H1 (cell line): Measurements from ENCODE around the gene IL26. TPM values are rescaled to one million over a fixed set of nuclear protein-coding genes. Genes with fewer than 3 reads are reported as not detected.

ENCODE experiments used
- CTCF ChIA-PET: fragments of 300-600 bp; sonication (Branson Sonifier 250); formaldehyde crosslinking; loops from one replicate; lab custom pipeline; 2021; ENCODE audit not compliant: partially characterized antibody; lab: Charles Lee
- POLR2A ChIA-PET: fragments of 300-600 bp; sonication (Branson Sonifier 250); formaldehyde crosslinking; loops from one replicate; lab custom pipeline; 2021; ENCODE audit warnings: inconsistent platforms; ENCODE audit not compliant: partially characterized antibody; lab: Charles Lee
- DNase-seq, 2 experiments: peaks; one replicate each; pipeline versions ENCODE4 v3.0.0 to v3.0.0-alpha.2; 2010 to 2022; ENCODE audit warnings: low spot score in 2 of 2, low read depth in 1 of 2, mixed read lengths in 1 of 2
- FAIRE-seq: peaks from 2 replicates; lab custom pipeline; 2011; peaks lifted over from hg19 to GRCh38; lab: Jason Lieb, UNC
- H2AFZ ChIP-seq: 2 replicates; pipeline ENCODE4 v1.8.1; 2012; ENCODE audit warnings: low read length, inconsistent platforms
- H2AK5ac ChIP-seq: 2 replicates; pipeline ENCODE4 v1.6.1; 2013; ENCODE audit warnings: low read depth, low read length
- H2BK120ac ChIP-seq: replicated peaks from 2 replicates; pipeline ENCODE3; 2013; ENCODE audit warnings: low read depth, low read length, inconsistent platforms
- H2BK12ac ChIP-seq: 2 replicates; pipeline ENCODE4 v1.6.1; 2013; ENCODE audit warnings: low read depth, low read length
- H2BK15ac ChIP-seq: 2 replicates; pipeline ENCODE4 v1.6.1; 2013; ENCODE audit warnings: low read length
- H2BK20ac ChIP-seq: 2 replicates; pipeline ENCODE4 v1.6.1; 2013; ENCODE audit warnings: low read length
- H2BK5ac ChIP-seq: 2 replicates; pipeline ENCODE4 v1.6.1; 2013; ENCODE audit warnings: low read depth, low read length
- H3K14ac ChIP-seq: 2 replicates; pipeline ENCODE4 v1.6.1; 2013; ENCODE audit warnings: inconsistent platforms; ENCODE audit not compliant: insufficient read length
- H3K18ac ChIP-seq: 2 replicates; pipeline ENCODE4 v1.6.1; 2013; ENCODE audit warnings: low read length; ENCODE audit errors: extremely low read depth
- H3K23ac ChIP-seq: 2 replicates; pipeline ENCODE4 v1.6.1; 2013; ENCODE audit warnings: inconsistent platforms; ENCODE audit not compliant: insufficient read length
- H3K23me2 ChIP-seq: 2 replicates; pipeline ENCODE4 v1.6.1; 2013; ENCODE audit warnings: low read depth, low read length
- H3K27ac ChIP-seq: 2 replicates; pipeline ENCODE4 v1.6.1; 2011; ENCODE audit warnings: low read depth, low read length, inconsistent platforms
- H3K27me3 ChIP-seq, 4 experiments: replicated peaks in 1 of 4; 1 replicate in 1 of 4; 2 replicates in 3 of 4; pipeline versions ENCODE4 v1.6.1 to v1.8.1; 2011 to 2013; ENCODE audit warnings: low read length in 3 of 4, mild to moderate bottlenecking in 3 of 4, inconsistent platforms in 2 of 4, mixed read lengths in 2 of 4, moderate library complexity in 1 of 4; ENCODE audit not compliant: control insufficient read depth in 3 of 4, insufficient read depth in 3 of 4; ENCODE audit errors: extremely low read depth in 1 of 4
- H3K36me3 ChIP-seq, 4 experiments: 2 replicates each; pipeline versions ENCODE4 v1.6.1 to v1.8.1; 2011 to 2013; ENCODE audit warnings: mild to moderate bottlenecking in 4 of 4, low read length in 3 of 4, moderate library complexity in 2 of 4, control low read depth in 1 of 4, inconsistent platforms in 1 of 4; ENCODE audit not compliant: insufficient read depth in 4 of 4, control insufficient read depth in 2 of 4
- H3K4ac ChIP-seq: replicated peaks from 2 replicates; pipeline ENCODE3; 2013; ENCODE audit warnings: low read length, low read depth, mixed read lengths, inconsistent platforms; ENCODE audit not compliant: insufficient read length
- H3K4me1 ChIP-seq, 4 experiments: replicated peaks in 1 of 4; 1 replicate in 1 of 4; 2 replicates in 3 of 4; pipeline versions ENCODE4 v1.6.1 to v1.8.1; 2011 to 2013; ENCODE audit warnings: low read length in 3 of 4, inconsistent platforms in 2 of 4, mixed read lengths in 1 of 4; ENCODE audit not compliant: insufficient read depth in 4 of 4, control insufficient read depth in 3 of 4
- H3K4me2 ChIP-seq, 2 experiments: 2 replicates each; pipeline versions ENCODE4 v1.6.1 to v1.8.1; 2011 to 2013; ENCODE audit warnings: low read depth in 2 of 2, low read length in 2 of 2, control low read depth in 1 of 2, inconsistent platforms in 1 of 2, mild to moderate bottlenecking in 1 of 2; ENCODE audit not compliant: insufficient read depth in 1 of 2
- H3K4me3 ChIP-seq, 4 experiments: fragments of 200-600, 300-600 bp in 1 of 4; sonication (generic), shearing (Covaris generic), sonication (Bioruptor Twin) in 1 of 4; 2 replicates each; pipeline versions ENCODE4 v1.5.1 to v1.8.1; 2011 to 2016; ENCODE audit warnings: low read length in 4 of 4, low read depth in 3 of 4, control low read depth in 2 of 4, inconsistent platforms in 2 of 4, mild to moderate bottlenecking in 2 of 4, mixed read lengths in 1 of 4, moderate library complexity in 1 of 4; ENCODE audit not compliant: insufficient read depth in 2 of 4; ENCODE audit errors: extremely low read depth in 1 of 4
- H3K56ac ChIP-seq: replicated peaks from 2 replicates; pipeline ENCODE3; 2013; ENCODE audit warnings: low read depth, mild to moderate bottlenecking, mixed read lengths, low read length, inconsistent platforms; ENCODE audit not compliant: insufficient read length
- H3K79me1 ChIP-seq: 2 replicates; pipeline ENCODE4 v1.6.1; 2013; ENCODE audit warnings: low read depth, low read length, control low read depth
- H3K79me2 ChIP-seq, 2 experiments: 2 replicates each; pipeline versions ENCODE4 v1.6.1 to v1.8.1; 2012 to 2013; ENCODE audit warnings: low read length in 2 of 2, mild to moderate bottlenecking in 2 of 2, inconsistent platforms in 1 of 2; ENCODE audit not compliant: insufficient read depth in 2 of 2, control insufficient read depth in 1 of 2
- H3K9ac ChIP-seq, 4 experiments: replicated peaks in 1 of 4; 1 replicate in 1 of 4; 2 replicates in 3 of 4; pipeline versions ENCODE4 v1.6.1 to v1.8.1; 2011 to 2013; ENCODE audit warnings: low read depth in 3 of 4, low read length in 3 of 4, control low read depth in 2 of 4, mild to moderate bottlenecking in 2 of 4, moderate library complexity in 2 of 4, inconsistent platforms in 1 of 4; ENCODE audit errors: extremely low read depth in 1 of 4
- H3K9me3 ChIP-seq, 2 experiments: 2 replicates each; pipeline versions ENCODE4 v1.6.1 to v1.8.1; 2012 to 2013; ENCODE audit warnings: mild to moderate bottlenecking in 2 of 2, moderate library complexity in 2 of 2, control low read depth in 1 of 2, inconsistent platforms in 1 of 2, low read depth in 1 of 2, low read length in 1 of 2, mixed read lengths in 1 of 2; ENCODE audit not compliant: insufficient read depth in 2 of 2
- H4K20me1 ChIP-seq, 2 experiments: replicated peaks in 1 of 2; 2 replicates each; pipeline versions ENCODE3 to v1.8.1; 2011 to 2013; ENCODE audit warnings: inconsistent platforms in 2 of 2, low read length in 2 of 2, mild to moderate bottlenecking in 1 of 2; ENCODE audit not compliant: insufficient read depth in 2 of 2, control insufficient read depth in 1 of 2
- H4K5ac ChIP-seq: 2 replicates; pipeline ENCODE4 v1.6.1; 2013; ENCODE audit warnings: low read length, low read depth, mixed read lengths, inconsistent platforms; ENCODE audit not compliant: insufficient read length
- H4K8ac ChIP-seq: 2 replicates; pipeline ENCODE4 v1.8.0; 2013; ENCODE audit warnings: mild to moderate bottlenecking, moderate library complexity, low read length, inconsistent platforms; ENCODE audit not compliant: insufficient read depth; ENCODE audit errors: extremely low read depth
- H4K91ac ChIP-seq: replicated peaks from 2 replicates; pipeline ENCODE3; 2013; ENCODE audit warnings: low read length, mixed read lengths, inconsistent platforms; ENCODE audit not compliant: insufficient read length
- ASH2L ChIP-seq: fragments of 200-600, 300-600 bp; sonication (generic); IDR thresholded peaks from one replicate; pipeline ENCODE4 v1.7.1; 2017; ENCODE audit warnings: low read length
- BCL11A ChIP-seq, 2 experiments: IDR thresholded peaks; one replicate each; pipeline ENCODE4 v1.6.1; 2011; ENCODE audit warnings: low read depth in 2 of 2, low read length in 2 of 2, mild to moderate bottlenecking in 2 of 2
- EZH2 ChIP-seq: fragments of 200-600 bp; sonication (generic); IDR thresholded peaks from 2 replicates; pipeline ENCODE4 v1.7.1; 2012; ENCODE audit warnings: low read depth, mild to moderate bottlenecking, moderate library complexity, low read length, inconsistent platforms; ENCODE audit not compliant: severe bottlenecking
- FOSL1 ChIP-seq: IDR thresholded peaks from 2 replicates; pipeline ENCODE4 v1.6.1; 2011; ENCODE audit warnings: mild to moderate bottlenecking, low read depth, low read length, moderate library complexity; ENCODE audit not compliant: insufficient read depth
- HDAC6 ChIP-seq: IDR thresholded peaks from one replicate; pipeline ENCODE4 v1.7.1; 2012; ENCODE audit warnings: low read depth, mild to moderate bottlenecking, inconsistent platforms, low read length, moderate library complexity
- POU5F1 ChIP-seq: IDR thresholded peaks from 2 replicates; pipeline ENCODE4 v1.6.1; 2011; ENCODE audit warnings: low read depth, mild to moderate bottlenecking, low read length, moderate library complexity
- RFX5 ChIP-seq: IDR thresholded peaks from 2 replicates; pipeline ENCODE4 v1.6.1; 2011; ENCODE audit warnings: low read depth, low read length, improper control_type of control experiment, borderline replicate concordance
- RNF2 ChIP-seq: fragments of 200-900, 300-1000 bp; sonication (generic); IDR thresholded peaks from 2 replicates; pipeline ENCODE4 v1.7.1; 2016; ENCODE audit warnings: borderline replicate concordance, low read depth, mild to moderate bottlenecking, antibody characterized with exemption, low read length; ENCODE audit not compliant: poor library complexity, severe bottlenecking; ENCODE audit errors: missing control alignments
- RXRA ChIP-seq: IDR thresholded peaks from 2 replicates; pipeline ENCODE4 v1.6.1; 2011; ENCODE audit warnings: low read depth, mild to moderate bottlenecking, low read length, moderate library complexity; ENCODE audit not compliant: insufficient read depth
- SIN3A ChIP-seq, 2 experiments: IDR thresholded peaks in 1 of 2; conservative IDR thresholded peaks in 1 of 2; 2 replicates each; pipeline ENCODE4 v1.6.1; 2011 to 2012; ENCODE audit warnings: low read length in 2 of 2, improper control_type of control experiment in 1 of 2, low read depth in 1 of 2, mild to moderate bottlenecking in 1 of 2
- SIRT6 ChIP-seq: IDR thresholded peaks from one replicate; pipeline ENCODE4 v1.7.1; 2012; ENCODE audit warnings: low read length, inconsistent platforms
- TBP ChIP-seq: IDR thresholded peaks from 2 replicates; pipeline ENCODE4 v1.6.1; 2011; ENCODE audit warnings: low read depth, low read length, improper control_type of control experiment
- ZNF274 ChIP-seq: IDR thresholded peaks from 2 replicates; pipeline ENCODE4 v1.7.0; 2012; ENCODE audit warnings: low read length, borderline replicate concordance; ENCODE audit errors: extremely low read depth
- WGBS, 2 experiments: shearing (Covaris generic) in 1 of 2; methylation state at CpG; one replicate each; pipeline versions ENCODE4 v1.1.6 to v1.1.7; 2013 to 2015; ENCODE audit warnings: low lambda C conversion rate in 2 of 2, mixed read lengths in 2 of 2, inconsistent platforms in 1 of 2, low coverage in 1 of 2, missing lambda C conversion rate in 1 of 2; ENCODE audit not compliant: insufficient replicate concordance in 2 of 2, insufficient coverage in 1 of 2, insufficient read length in 1 of 2; ENCODE audit errors: extremely low coverage in 1 of 2, missing lambda C conversion rate in 1 of 2; 5-methylcytosine and 5-hydroxymethylcytosine counted together
- polyA plus RNA-seq, 7 experiments: library from polyadenylated mRNA; depleted of rRNA in 3 of 7; stranded (reverse) in 5 of 7; unstranded in 2 of 7; fragments of >200 nt in 5 of 7; fragments of 200-250 nt in 2 of 7; gene quantifications; 1 replicate in 5 of 7; 2 replicates in 1 of 7; 4 replicates in 1 of 7; pipeline versions ENCODE4 v1.2.1 to v1.2.3, GENCODE V29; 2011 to 2013; ENCODE audit warnings: missing spikeins in 2 of 7, mixed read lengths in 2 of 7
- total RNA-seq: library from RNA; stranded (reverse); fragmentation: NEBNext Ultra II Directional; extraction: Animal tissue kit (Norgen Biotek cat#: 25700); gene quantifications from 2 replicates; pipeline ENCODE4 v1.2.1, GENCODE V29; 2021

IL26 gene
- total and polyA plus RNA-seq, 2 of the 8 experiments (the other 6 are each of a cell fraction or from before 2014, with no cell fraction given) = not detected

DNA sequence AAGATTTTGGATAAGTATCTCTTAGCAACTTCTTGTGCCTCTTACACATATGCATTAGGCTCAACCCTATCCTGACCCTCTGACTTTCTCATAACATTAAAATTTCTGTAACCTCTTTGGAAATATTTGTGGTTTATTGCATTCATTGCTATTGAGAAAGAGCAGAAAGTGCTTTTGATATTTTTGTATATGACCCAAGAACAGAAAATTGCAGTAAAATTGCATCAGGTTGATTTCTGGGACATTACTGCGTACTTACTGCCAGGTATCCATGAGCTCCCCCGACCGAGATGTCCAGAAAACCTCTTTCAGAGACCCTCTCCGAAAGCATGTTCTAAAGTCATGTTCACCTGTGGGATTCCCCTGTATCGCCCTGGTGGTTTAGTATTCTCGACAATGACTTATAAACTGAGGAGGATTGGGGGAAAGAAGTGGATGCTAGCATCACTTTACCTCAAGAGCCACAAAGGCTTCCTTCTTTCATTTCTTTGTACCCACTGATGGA is 42.3 kb upstream of the IL26 start:
- no peak overlapping the region for H2BK20ac ChIP-seq
- H2AFZ ChIP-seq = no peak overlapping the region
- WGBS, 2 experiments = 87% methylated on average over 6 of the region's 6 CpGs; no CpG with 5 or more reads in 1 of the 2 experiments
- no peaks in the 10 kb centered on the region for H3K36me3 ChIP-seq
- H3K4me2 ChIP-seq = no peak overlapping the region
- CTCF ChIA-PET = no interaction called here
- no peaks in the 10 kb centered on the region for H3K23me2 ChIP-seq
- no peak overlapping the region for H3K56ac ChIP-seq
- no peak overlapping the region for H3K9ac ChIP-seq
- no peaks in the 10 kb centered on the region for H3K79me1 ChIP-seq
- no peaks in the 10 kb centered on the region for H3K4me1 ChIP-seq
- H2BK5ac ChIP-seq = no peak overlapping the region
- no peaks in the 10 kb centered on the region for H4K20me1 ChIP-seq
- H3K4me3 ChIP-seq = no peak overlapping the region
- no peak for FAIRE-seq
- no peaks in the 10 kb centered on the region for H3K27me3 ChIP-seq
- H2BK15ac ChIP-seq = no peak overlapping the region
- H3K9me3 ChIP-seq = no peaks in the 10 kb centered on the region
- H2BK120ac ChIP-seq = no peak overlapping the region
- H3K27ac ChIP-seq = no peak overlapping the region
- POLR2A ChIA-PET = no interaction called here
- H2AK5ac ChIP-seq = no peak overlapping the region
- H4K91ac ChIP-seq = no peak overlapping the region
- DNase-seq = no peak
- H3K14ac ChIP-seq = no peak overlapping the region
- H3K79me2 ChIP-seq = no peaks in the 10 kb centered on the region
- H3K18ac ChIP-seq = no peak overlapping the region
- no peak overlapping the region for H4K8ac ChIP-seq
- H2BK12ac ChIP-seq = no peak overlapping the region
- no peak overlapping the region for H4K5ac ChIP-seq
- H3K4ac ChIP-seq = no peak overlapping the region
- no peak overlapping the region for H3K23ac ChIP-seq
- no peak for TF ChIP-seq RXRA
- no peak for TF ChIP-seq SIRT6
- TF ChIP-seq HDAC6 = no peak
- TF ChIP-seq BCL11A (IDR thresholded peaks at IDR 0.05; ENCODE audit: low read depth in 2 of 2, low read length in 2 of 2) = no peak
- no peak for TF ChIP-seq ASH2L
- no peak for TF ChIP-seq FOSL1
- no peak for TF ChIP-seq RFX5
- TF ChIP-seq SIN3A (conservative IDR thresholded peaks at IDR 0.05 in 1 of 2, IDR thresholded peaks at IDR 0.05 in 1 of 2; ENCODE audit: low read depth in 1 of 2, low read length in 2 of 2) = no peak
- TF ChIP-seq EZH2 = no peak
- no peak for TF ChIP-seq TBP
- TF ChIP-seq RNF2 = no peak
- no peak for TF ChIP-seq ZNF274
- TF ChIP-seq POU5F1 = no peak
